B cell (primary cell): ENCODE measurements around the gene INHBB. TPM values are rescaled to one million over a fixed set of nuclear protein-coding genes. Genes with fewer than 3 reads are reported as not detected.

Experiments used
- ATAC-seq: fragments of 200-7000 bp; cut with Tn5 transposase; one replicate; pipeline ENCODE4 v1.10.0; 2021; ENCODE audit warnings: low read depth, mild to moderate bottlenecking, moderate number of reproducible peaks, moderate library complexity
- CTCF ChIA-PET: fragments of 350-600 bp; sonication (Branson Sonifier 250); formaldehyde crosslinking; loops from one replicate; lab custom pipeline; 2021; ENCODE audit warnings: antibody characterized with exemption, inconsistent platforms; lab: Charles Lee
- POLR2A ChIA-PET: fragments of 350-600 bp; sonication (Branson Sonifier 250); formaldehyde crosslinking; loops from one replicate; lab custom pipeline; 2021; ENCODE audit warnings: antibody characterized with exemption; lab: Charles Lee
- DNase-seq: peaks from one replicate; pipeline ENCODE4 v3.0.0; 2013
- H2AFZ ChIP-seq: 2 replicates; pipeline ENCODE4 v1.6.1; 2012; ENCODE audit warnings: mild to moderate bottlenecking, low read depth, low read length; ENCODE audit not compliant: insufficient read depth, poor library complexity, severe bottlenecking
- H3K27ac ChIP-seq, 2 donors: 1 replicate in 1 of 2; 2 replicates in 1 of 2; pipeline ENCODE4 v1.5.1; 2012 to 2013; ENCODE audit warnings: low read length in 2 of 2, mild to moderate bottlenecking in 2 of 2, moderate library complexity in 1 of 2
- H3K27me3 ChIP-seq, 4 experiments: fragments of 200-600 bp in 1 of 4; sonication (generic) in 1 of 4; replicated peaks in 1 of 4; 1 replicate in 2 of 4; 2 replicates in 2 of 4; pipeline versions ENCODE4 v1.6.1 to v1.7.0; 2013 to 2016; ENCODE audit warnings: low read length in 3 of 4, mild to moderate bottlenecking in 2 of 4, mixed read lengths in 1 of 4, moderate library complexity in 1 of 4; ENCODE audit not compliant: insufficient read depth in 4 of 4, control insufficient read depth in 3 of 4; ENCODE audit errors: control extremely low read depth in 1 of 4
- H3K36me3 ChIP-seq, 2 experiments: replicated peaks in 1 of 2; 1 replicate in 1 of 2; 2 replicates in 1 of 2; pipeline versions ENCODE4 v1.6.1 to v1.7.1; 2013; ENCODE audit warnings: low read length in 1 of 2; ENCODE audit not compliant: insufficient read depth in 2 of 2, control insufficient read depth in 1 of 2; ENCODE audit errors: control extremely low read depth in 1 of 2, extremely low read depth in 1 of 2
- H3K4me1 ChIP-seq, 2 donors: fragments of 200-600 bp in 1 of 2; sonication (generic) in 1 of 2; 1 replicate in 1 of 2; 2 replicates in 1 of 2; pipeline versions ENCODE4 v1.5.1 to v1.6.1; 2013 to 2017; ENCODE audit warnings: low read length in 2 of 2; ENCODE audit not compliant: control insufficient read depth in 2 of 2, insufficient read depth in 2 of 2
- H3K4me2 ChIP-seq: replicated peaks from 2 replicates; pipeline ENCODE3; 2012; ENCODE audit warnings: mild to moderate bottlenecking, low read depth, low read length; ENCODE audit not compliant: poor library complexity, severe bottlenecking
- H3K4me3 ChIP-seq, 5 experiments: fragments of 200-600 bp in 1 of 5; sonication (generic) in 1 of 5; 1 replicate in 3 of 5; 2 replicates in 2 of 5; pipeline versions ENCODE4 v1.5.1 to v1.7.0; 2011 to 2016; ENCODE audit warnings: low read length in 4 of 5, mild to moderate bottlenecking in 4 of 5, low read depth in 2 of 5, control low read depth in 1 of 5, moderate library complexity in 1 of 5; ENCODE audit not compliant: insufficient read depth in 1 of 5; ENCODE audit errors: control extremely low read depth in 1 of 5, extremely low read depth in 1 of 5
- H3K79me2 ChIP-seq: fragments of 200-600 bp; sonication (generic); one replicate; pipeline ENCODE4 v1.6.0; 2016; ENCODE audit warnings: low read length; ENCODE audit not compliant: control insufficient read depth, insufficient read depth
- H3K9ac ChIP-seq: fragments of 200-600 bp; sonication (generic); 2 replicates; pipeline ENCODE4 v1.6.1; 2017; ENCODE audit warnings: mild to moderate bottlenecking, low read length, moderate library complexity
- H3K9me3 ChIP-seq, 3 donors: one replicate each; pipeline versions ENCODE4 v1.6.1 to v1.7.1; 2013; ENCODE audit warnings: low read length in 2 of 3; ENCODE audit not compliant: control insufficient read depth in 2 of 3, insufficient read depth in 1 of 3; ENCODE audit errors: control extremely low read depth in 1 of 3
- H4K20me1 ChIP-seq: 2 replicates; pipeline ENCODE4 v1.6.0; 2012; ENCODE audit warnings: mild to moderate bottlenecking, low read length; ENCODE audit not compliant: insufficient read depth, control insufficient read depth, poor library complexity, severe bottlenecking
- H3K27ac Mint-ChIP-seq: one replicate; pipeline ENCODE4 v1.8.0; 2021; ENCODE audit warnings: mixed read lengths
- H3K27me3 Mint-ChIP-seq: one replicate; pipeline ENCODE4 v1.8.0; 2021; ENCODE audit warnings: mixed read lengths
- H3K4me1 Mint-ChIP-seq: one replicate; pipeline ENCODE4 v1.8.0; 2021; ENCODE audit warnings: mixed read lengths
- H3K4me3 Mint-ChIP-seq: one replicate; pipeline ENCODE4 v1.8.0; 2021; ENCODE audit warnings: mixed read lengths
- H3K9me3 Mint-ChIP-seq: one replicate; pipeline ENCODE4 v1.8.0; 2022; ENCODE audit warnings: mixed read lengths; ENCODE audit not compliant: insufficient read depth
- EZH2 ChIP-seq: IDR thresholded peaks from 2 replicates; pipeline ENCODE4 v1.6.1; 2012; ENCODE audit warnings: borderline replicate concordance, low read depth, mild to moderate bottlenecking, moderate library complexity, low read length; ENCODE audit not compliant: insufficient read depth, poor library complexity, severe bottlenecking
- WGBS: methylation state at CpG from one replicate; pipeline ENCODE4 v1.1.5; 2013; ENCODE audit warnings: missing lambda C conversion rate; ENCODE audit not compliant: insufficient coverage; 5-methylcytosine and 5-hydroxymethylcytosine counted together
- intact Hi-C: fragments of 100-400 bp; cut with micrococcal nuclease; formaldehyde crosslinking; loops from one replicate; pipeline ENCODE4 v1.10.0; 2022
- polyA plus RNA-seq: library from polyadenylated mRNA; depleted of rRNA; stranded (reverse); fragments of >200 nt; gene quantifications from 2 replicates; pipeline ENCODE4 v1.2.3, GENCODE V29; 2012
- total RNA-seq, 2 donors: library from RNA; stranded (reverse); fragments of 120-200 nt in 1 of 2; gene quantifications; 1 replicate in 1 of 2; 2 replicates in 1 of 2; pipeline versions ENCODE4 v1.2.3 to v1.2.4, GENCODE V29; 2013 to 2022
- TF ChIP-seq, protein P1 (sequence below): fragments of 200-600 bp; IDR thresholded peaks from one replicate; pipeline ENCODE4 v1.8.0; 2022; ENCODE audit warnings: antibody characterized with exemption, mild to moderate bottlenecking

INHBB gene
- total and polyA plus RNA-seq, 2 donors (not counting 1 experiment from before 2014, with no cell fraction given), result 0.03 TPM; not detected in 1

DNA sequence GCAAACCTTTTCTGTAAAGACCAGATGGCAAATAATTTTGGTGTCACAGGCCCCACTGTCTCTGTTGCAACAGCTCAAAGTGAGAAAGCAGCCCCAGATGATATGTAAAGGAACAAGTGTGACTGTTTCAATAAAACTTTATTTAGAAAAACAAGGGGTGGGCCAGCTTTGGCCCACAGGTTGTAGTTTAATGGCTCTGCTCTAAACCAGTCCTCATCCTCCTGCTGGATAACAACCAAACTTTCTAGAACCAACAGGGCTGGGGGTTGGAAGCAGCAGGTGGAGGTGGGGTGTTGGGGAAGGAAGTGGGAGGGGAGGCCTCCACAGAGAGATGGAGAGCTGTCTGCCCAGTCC is 28.8 kb upstream of the INHBB start:
- no peak overlapping the region for H2AFZ ChIP-seq
- no peaks in the 10 kb centered on the region for H3K79me2 ChIP-seq
- H3K4me1 ChIP-seq, result peaks cover 10 to 11% of the 10 kb centered on the region in 2 donors
- H3K4me2 ChIP-seq, result no peak overlapping the region
- Mint-ChIP-seq H3K27me3 (peaks cover 25% of the 10 kb centered on the region), H3K9me3 (no peaks in the 10 kb centered on the region), H3K4me3 (no peak overlapping the region), H3K4me1 (peaks cover 9% of the 10 kb centered on the region), H3K27ac (no peak overlapping the region)
- no peak overlapping the region for H3K4me3 ChIP-seq
- ATAC-seq (no peak), DNase-seq (no peak)
- H3K27me3 ChIP-seq, result peaks cover 0 to 16% (median 4%) of the 10 kb centered on the region in 4 experiments
- intact Hi-C loops, result no loop called here
- H3K36me3 ChIP-seq, result no peaks in the 10 kb centered on the region
- H3K27ac ChIP-seq, result no peak overlapping the region
- ChIA-PET POLR2A (no interaction called here), CTCF (interaction anchor here (1.5 kb wide), 1 partner anchor 142 kb away, joined by 3 read pairs; no protein-coding TSS in a partner anchor)
- no peak overlapping the region for H3K9ac ChIP-seq
- no peaks in the 10 kb centered on the region for H4K20me1 ChIP-seq
- H3K9me3 ChIP-seq, result peaks cover 0 to 5% (median 0%) of the 10 kb centered on the region in 3 donors
- no peak for TF ChIP-seq EZH2

DNA sequence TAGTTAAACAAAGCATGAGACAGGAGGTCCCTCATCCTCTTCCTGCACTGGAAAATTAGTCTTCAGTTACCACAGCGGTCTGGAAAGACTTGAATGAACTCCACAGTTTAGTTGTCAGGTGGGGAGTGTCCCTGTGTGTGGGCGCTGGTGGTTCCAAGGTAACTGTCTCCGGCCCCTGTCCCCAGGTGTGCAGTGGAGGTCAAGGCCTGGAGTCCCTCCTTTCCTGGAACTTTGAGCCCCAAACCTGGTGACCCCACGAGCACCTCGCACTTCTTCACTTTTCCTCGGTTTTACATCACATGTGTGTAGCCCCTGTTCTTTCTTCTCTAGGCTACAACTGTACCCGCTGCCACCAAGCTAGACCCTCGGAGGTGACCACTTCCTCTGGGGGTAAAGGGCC is 28.0 kb upstream of the INHBB start:
- 75% methylated on average over 7 of the region's 8 CpGs for WGBS
- no peak for TF ChIP-seq EZH2
- TF ChIP-seq, protein P1, sequence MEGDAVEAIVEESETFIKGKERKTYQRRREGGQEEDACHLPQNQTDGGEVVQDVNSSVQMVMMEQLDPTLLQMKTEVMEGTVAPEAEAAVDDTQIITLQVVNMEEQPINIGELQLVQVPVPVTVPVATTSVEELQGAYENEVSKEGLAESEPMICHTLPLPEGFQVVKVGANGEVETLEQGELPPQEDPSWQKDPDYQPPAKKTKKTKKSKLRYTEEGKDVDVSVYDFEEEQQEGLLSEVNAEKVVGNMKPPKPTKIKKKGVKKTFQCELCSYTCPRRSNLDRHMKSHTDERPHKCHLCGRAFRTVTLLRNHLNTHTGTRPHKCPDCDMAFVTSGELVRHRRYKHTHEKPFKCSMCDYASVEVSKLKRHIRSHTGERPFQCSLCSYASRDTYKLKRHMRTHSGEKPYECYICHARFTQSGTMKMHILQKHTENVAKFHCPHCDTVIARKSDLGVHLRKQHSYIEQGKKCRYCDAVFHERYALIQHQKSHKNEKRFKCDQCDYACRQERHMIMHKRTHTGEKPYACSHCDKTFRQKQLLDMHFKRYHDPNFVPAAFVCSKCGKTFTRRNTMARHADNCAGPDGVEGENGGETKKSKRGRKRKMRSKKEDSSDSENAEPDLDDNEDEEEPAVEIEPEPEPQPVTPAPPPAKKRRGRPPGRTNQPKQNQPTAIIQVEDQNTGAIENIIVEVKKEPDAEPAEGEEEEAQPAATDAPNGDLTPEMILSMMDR, result no peak
- Mint-ChIP-seq H3K27me3 (peaks cover 23% of the 10 kb centered on the region), H3K27ac (no peak overlapping the region), H3K9me3 (no peaks in the 10 kb centered on the region), H3K4me3 (no peak overlapping the region), H3K4me1 (peaks cover 6% of the 10 kb centered on the region)
- Histone ChIP-seq H3K9ac (no peak overlapping the region), H3K27me3 (peaks cover 0 to 12% (median 4%) of the 10 kb centered on the region in 4 experiments), H3K27ac (no peak overlapping the region), H3K4me3 (no peak overlapping the region), H3K36me3 (no peaks in the 10 kb centered on the region), H3K4me2 (no peak overlapping the region), H3K9me3 (peaks cover 0 to 5% (median 0%) of the 10 kb centered on the region in 3 donors), H2AFZ (no peak overlapping the region), H3K79me2 (no peaks in the 10 kb centered on the region), H3K4me1 (peaks cover 6% of the 10 kb centered on the region in 2 donors), H4K20me1 (no peaks in the 10 kb centered on the region)
- CTCF ChIA-PET, result interaction anchor here (1.5 kb wide), 1 partner anchor 143 kb away, joined by 3 read pairs; no protein-coding TSS in a partner anchor
- ATAC-seq, result no peak
- no peak for DNase-seq
- intact Hi-C loops, result no loop called here
- POLR2A ChIA-PET, result no interaction called here
